Skeletal muscle cell (primary cell): ENCODE results near the gene ZNF496.
"Not testable (repeated sequence)": the region's sequence is repeated elsewhere in the genome, so short reads cannot be mapped to it uniquely, and the experiment has no call there.

Source experiments
- DNase-seq: peaks from one replicate; pipeline ENCODE4 v3.0.0-alpha.2; 2010; ENCODE audit warnings: low read depth
- H3K4me3 ChIP-seq: 2 replicates; pipeline ENCODE4 v1.5.1; 2011; ENCODE audit warnings: low read depth, mild to moderate bottlenecking, control low read depth, low read length, moderate library complexity

The ZNF496 gene

GRCh38 chr1:247360116-247360898, 28.6 kb upstream of the ZNF496 start:
- H3K4me3 ChIP-seq, result no peak overlapping the region
- DNase-seq, result no peak

GRCh38 chr1:247359559-247359958, 27.9 kb upstream of the ZNF496 start:
- H3K4me3 ChIP-seq, result no peak overlapping the region
- no peak for DNase-seq

GRCh38 chr1:247358920-247359319, 27.3 kb upstream of the ZNF496 start:
- no peak overlapping the region for H3K4me3 ChIP-seq
- DNase-seq, result peak; percentile 54

- DNase-seq, result peak; percentile 31
Observed at GRCh38 chr1:247357781-247358211, 26.1 kb upstream of the ZNF496 start.

GRCh38 chr1:247357052-247357780, 25.5 kb upstream of the ZNF496 start:
- peak; percentile 49 for DNase-seq
- no peak overlapping the region for H3K4me3 ChIP-seq

More at GRCh38 chr1:247357781-247358211, 26.1 kb upstream of the ZNF496 start:
- H3K4me3 ChIP-seq, result no peak overlapping the region

- not testable (repeated sequence) for DNase-seq, H3K4me3 ChIP-seq
Observed at GRCh38 chr1:247355160-247355559, 23.5 kb upstream of the ZNF496 start.

- H3K4me3 ChIP-seq, result no peak overlapping the region
Observed at GRCh38 chr1:247352175-247352574, 20.5 kb upstream of the ZNF496 start.

GRCh38 chr1:247350587-247350986, 18.9 kb upstream of the ZNF496 start:
- no peak for DNase-seq
- H3K4me3 ChIP-seq, result no peak overlapping the region

More at GRCh38 chr1:247352175-247352574, 20.5 kb upstream of the ZNF496 start:
- no peak for DNase-seq

- DNase-seq, result no peak
- H3K4me3 ChIP-seq, result peak overlapping the region; percentile 22
Observed at GRCh38 chr1:247347477-247348222, 16.0 kb upstream of the ZNF496 start.

- no peak for DNase-seq
- no peak overlapping the region for H3K4me3 ChIP-seq
Observed at GRCh38 chr1:247345881-247346280, 14.2 kb upstream of the ZNF496 start.

GRCh38 chr1:247343801-247344200, 12.1 kb upstream of the ZNF496 start:
- no peak overlapping the region for H3K4me3 ChIP-seq
- no peak for DNase-seq

GRCh38 chr1:247338723-247339275, 7.1 kb upstream of the ZNF496 start:
- H3K4me3 ChIP-seq, result no peak overlapping the region
- no peak for DNase-seq

- DNase-seq, result no peak
- no peak overlapping the region for H3K4me3 ChIP-seq
Observed at GRCh38 chr1:247337961-247338360, 6.3 kb upstream of the ZNF496 start.

GRCh38 chr1:247337250-247337746, 5.6 kb upstream of the ZNF496 start:
- no peak overlapping the region for H3K4me3 ChIP-seq
- no peak for DNase-seq

GRCh38 chr1:247336390-247336789, 4.7 kb upstream of the ZNF496 start:
- no peak for DNase-seq
- no peak overlapping the region for H3K4me3 ChIP-seq

GRCh38 chr1:247335882-247336281, 4.2 kb upstream of the ZNF496 start:
- no peak overlapping the region for H3K4me3 ChIP-seq

GRCh38 chr1:247334378-247335133, 2.9 kb upstream of the ZNF496 start:
- no peak overlapping the region for H3K4me3 ChIP-seq
- no peak for DNase-seq

More at GRCh38 chr1:247335882-247336281, 4.2 kb upstream of the ZNF496 start:
- DNase-seq, result no peak

GRCh38 chr1:247332623-247333361, 1.1 kb upstream of the ZNF496 start:
- no peak for DNase-seq
- peak overlapping the region; percentile 75 for H3K4me3 ChIP-seq
